Choroid plexus epithelial cell (primary cell): ENCODE measurements around the gene PREB.

ENCODE experiments used
- DNase-seq: peaks from one replicate; pipeline ENCODE4 v3.0.0-alpha.2; 2010; ENCODE audit warnings: low read depth
- H3K4me3 ChIP-seq: 2 replicates; pipeline ENCODE4 v1.5.1; 2011; ENCODE audit warnings: low read depth, mild to moderate bottlenecking, control low read depth, low read length, moderate library complexity
- TF ChIP-seq, protein P1 (sequence below): conservative IDR thresholded peaks from 2 replicates; pipeline ENCODE4 v1.5.1; 2011; ENCODE audit warnings: low read depth, mild to moderate bottlenecking, control low read depth, inconsistent platforms, low read length, moderate library complexity

The PREB gene

DNA sequence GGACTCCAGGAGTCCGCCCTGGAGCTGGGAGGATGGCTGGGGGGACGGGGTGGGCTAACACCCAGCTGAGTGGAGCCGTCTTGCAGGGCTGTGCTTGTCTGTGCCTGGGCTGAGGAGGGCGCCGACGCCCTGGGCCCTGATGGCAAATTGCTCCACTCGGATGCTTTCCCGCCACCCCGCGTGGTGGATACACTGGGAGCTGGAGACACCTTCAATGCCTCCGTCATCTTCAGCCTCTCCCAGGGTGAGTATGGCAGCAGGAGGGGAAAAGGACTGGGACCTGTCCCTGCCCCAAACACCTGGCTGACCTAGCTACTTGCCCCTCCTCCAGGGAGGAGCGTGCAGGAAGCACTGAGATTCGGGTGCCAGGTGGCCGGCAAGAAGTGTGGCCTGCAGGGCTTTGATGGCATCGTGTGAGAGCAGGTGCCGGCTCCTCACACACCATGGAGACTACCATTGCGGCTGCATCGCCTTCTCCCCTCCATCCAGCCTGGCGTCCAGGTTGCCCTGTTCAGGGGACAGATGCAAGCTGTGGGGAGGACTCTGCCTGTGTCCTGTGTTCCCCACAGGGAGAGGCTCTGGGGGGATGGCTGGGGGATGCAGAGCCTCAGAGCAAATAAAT is 35.0 kb downstream of the PREB start:
- TF ChIP-seq, protein P1, sequence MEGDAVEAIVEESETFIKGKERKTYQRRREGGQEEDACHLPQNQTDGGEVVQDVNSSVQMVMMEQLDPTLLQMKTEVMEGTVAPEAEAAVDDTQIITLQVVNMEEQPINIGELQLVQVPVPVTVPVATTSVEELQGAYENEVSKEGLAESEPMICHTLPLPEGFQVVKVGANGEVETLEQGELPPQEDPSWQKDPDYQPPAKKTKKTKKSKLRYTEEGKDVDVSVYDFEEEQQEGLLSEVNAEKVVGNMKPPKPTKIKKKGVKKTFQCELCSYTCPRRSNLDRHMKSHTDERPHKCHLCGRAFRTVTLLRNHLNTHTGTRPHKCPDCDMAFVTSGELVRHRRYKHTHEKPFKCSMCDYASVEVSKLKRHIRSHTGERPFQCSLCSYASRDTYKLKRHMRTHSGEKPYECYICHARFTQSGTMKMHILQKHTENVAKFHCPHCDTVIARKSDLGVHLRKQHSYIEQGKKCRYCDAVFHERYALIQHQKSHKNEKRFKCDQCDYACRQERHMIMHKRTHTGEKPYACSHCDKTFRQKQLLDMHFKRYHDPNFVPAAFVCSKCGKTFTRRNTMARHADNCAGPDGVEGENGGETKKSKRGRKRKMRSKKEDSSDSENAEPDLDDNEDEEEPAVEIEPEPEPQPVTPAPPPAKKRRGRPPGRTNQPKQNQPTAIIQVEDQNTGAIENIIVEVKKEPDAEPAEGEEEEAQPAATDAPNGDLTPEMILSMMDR = no peak
- no peak overlapping the region for H3K4me3 ChIP-seq
- DNase-seq = no peak

DNA sequence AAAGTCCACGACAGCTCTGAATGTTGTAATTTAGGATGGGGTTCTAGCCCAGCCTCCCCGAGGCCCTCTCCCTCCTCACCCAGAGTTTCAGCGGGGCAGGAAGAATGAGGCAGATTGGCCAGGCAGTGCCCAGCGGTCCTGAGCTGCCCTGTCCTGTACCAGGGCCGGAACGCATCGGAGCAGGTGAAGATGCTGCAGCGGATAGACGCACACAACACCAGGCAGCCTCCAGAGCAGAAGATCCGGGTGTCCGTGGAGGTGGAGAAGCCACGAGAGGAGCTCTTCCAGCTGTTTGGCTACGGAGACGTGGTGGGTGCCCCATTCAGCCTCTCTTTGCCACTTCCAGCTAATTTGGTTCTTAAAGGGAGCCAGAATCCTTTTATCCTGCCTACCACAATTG is 37.1 kb downstream of the PREB start:
- no peak overlapping the region for H3K4me3 ChIP-seq
- TF ChIP-seq, protein P1 = no peak
- no peak for DNase-seq

DNA sequence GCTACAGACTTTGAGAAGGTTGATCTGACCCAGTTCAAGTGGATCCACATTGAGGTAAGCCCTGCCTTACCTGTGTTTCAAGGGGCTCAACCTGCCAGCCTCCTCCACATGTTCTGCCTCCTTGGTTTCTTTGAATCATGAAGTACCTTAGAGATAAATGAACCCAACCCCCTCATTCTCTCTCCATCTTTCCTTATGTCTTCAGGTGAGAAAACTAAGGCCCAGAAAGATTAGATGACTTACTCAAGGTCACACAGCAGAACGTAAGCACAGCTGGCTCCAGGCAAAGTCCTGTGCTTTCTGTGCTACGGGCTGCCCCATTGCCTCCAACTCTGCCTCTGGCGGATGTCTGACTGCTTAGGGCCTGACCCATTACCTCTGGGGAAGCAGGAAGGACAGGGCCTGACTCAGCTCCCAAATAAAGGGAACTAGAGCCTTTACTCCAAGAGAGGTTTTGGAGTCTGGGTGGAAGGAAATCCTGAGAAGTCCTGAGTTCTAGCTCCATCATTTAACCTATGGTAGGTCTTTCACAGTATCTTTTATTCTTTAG is 37.6 kb downstream of the PREB start:
- DNase-seq = no peak
- TF ChIP-seq, protein P1 = no peak
- H3K4me3 ChIP-seq = no peak overlapping the region

DNA sequence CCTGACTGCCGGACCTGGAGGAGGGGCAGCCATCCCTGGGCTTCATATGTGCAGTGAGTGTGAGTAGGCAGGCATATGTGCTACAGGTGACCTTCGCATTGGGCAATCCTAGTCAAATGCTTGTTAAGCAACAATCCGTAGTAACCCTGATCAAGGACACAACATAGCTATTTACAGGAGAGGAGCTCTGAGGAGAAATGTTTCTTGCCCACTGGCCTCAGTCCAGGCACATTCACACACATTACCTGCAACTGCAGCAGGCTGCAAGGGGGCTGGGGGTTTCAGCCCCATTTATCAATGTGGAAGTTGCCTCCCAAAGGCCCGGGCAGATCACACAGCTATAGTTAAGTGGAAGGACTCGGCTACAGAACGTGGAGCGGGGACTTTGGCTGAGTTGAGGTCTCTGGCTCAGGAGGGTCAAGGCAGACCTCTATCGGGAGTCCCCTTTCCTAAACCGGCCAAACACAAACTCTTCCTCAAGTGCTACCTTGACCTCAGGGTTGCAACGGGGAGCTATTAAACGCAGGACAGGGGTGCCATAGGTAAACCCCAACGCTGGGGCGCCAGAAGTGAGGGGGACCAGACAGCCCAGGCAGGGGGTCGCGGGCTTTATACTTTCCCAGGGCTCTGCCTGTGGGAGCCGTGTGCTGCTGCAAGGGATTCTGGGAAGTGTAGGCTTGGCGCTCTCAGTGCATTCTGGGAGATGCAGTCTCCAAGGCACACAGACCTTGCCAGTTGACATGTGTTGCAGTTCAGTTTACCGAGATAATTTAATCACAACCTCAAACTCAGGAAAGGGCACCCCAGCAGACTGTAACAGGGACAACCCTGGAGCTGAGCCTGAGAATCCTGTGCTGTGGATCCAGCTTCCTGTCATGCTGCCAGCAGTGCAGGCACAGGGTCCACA is 38.4 kb downstream of the PREB start:
- TF ChIP-seq, protein P1 = no peak
- peak; percentile 80 for DNase-seq
- H3K4me3 ChIP-seq = peak overlapping the region; percentile 54

DNA sequence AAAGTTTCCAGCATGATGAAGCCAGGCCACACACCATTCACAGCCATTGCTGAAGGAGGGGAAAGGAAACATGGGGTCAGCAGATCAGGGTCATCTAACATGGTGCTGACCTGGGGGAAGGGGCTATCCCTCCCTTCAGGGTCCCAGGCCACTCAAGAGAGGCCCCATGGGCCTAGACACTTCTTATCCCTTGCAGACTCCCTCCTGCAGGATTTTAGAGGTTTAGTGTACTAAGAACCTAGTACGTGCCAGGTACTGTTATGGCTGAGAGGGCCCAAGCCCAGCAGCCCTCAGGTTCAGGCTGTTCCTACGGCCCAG is 39.0 kb downstream of the PREB start:
- DNase-seq = no peak
- no peak overlapping the region for H3K4me3 ChIP-seq
- TF ChIP-seq, protein P1 = no peak

DNA sequence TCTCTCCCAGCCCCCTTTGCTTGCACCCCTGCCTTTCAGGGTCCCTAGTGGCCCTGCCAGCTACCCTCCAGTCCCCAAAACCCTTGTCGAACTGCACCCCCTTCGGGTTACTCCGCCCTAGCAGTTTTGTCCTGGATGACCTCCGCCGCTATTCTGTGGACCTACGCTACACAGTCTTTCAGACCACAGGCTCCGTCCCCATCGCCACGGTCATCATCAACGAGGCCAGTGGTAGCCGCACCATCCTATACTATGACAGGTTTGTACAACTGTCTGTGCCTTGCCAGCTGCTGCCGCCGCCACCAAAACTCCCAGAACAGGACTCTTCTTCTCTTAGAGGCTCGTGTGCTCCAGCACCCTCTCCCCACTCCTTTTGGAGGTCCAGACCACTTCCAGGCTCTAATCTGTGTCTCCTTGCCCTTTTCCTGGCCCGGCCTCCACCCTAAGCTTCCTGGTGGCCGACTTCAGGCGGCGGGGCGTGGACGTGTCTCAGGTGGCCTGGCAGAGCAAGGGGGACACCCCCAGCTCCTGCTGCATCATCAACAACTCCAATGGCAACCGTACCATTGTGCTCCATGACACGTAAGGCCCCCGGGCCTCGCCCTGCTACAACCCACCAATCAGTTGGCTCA is 40.0 kb downstream of the PREB start:
- TF ChIP-seq, protein P1 = no peak
- no peak overlapping the region for H3K4me3 ChIP-seq
- no peak for DNase-seq
